Caco-2 (cell line): ENCODE results near the gene CCDC142. TPM values are rescaled to one million over a fixed set of nuclear protein-coding genes. Genes with fewer than 3 reads are reported as not detected.

ENCODE experiments used
- BruUV-seq: library from RNA; stranded (reverse); fragments of 400-500 nt; replicated peaks from 2 replicates; lab custom pipeline; 2021; lab: Mats Ljungman, UMichigan
- CTCF ChIA-PET: fragments of 300-600 bp; sonication (Branson Sonifier 250); formaldehyde crosslinking; loops from one replicate; lab custom pipeline; 2022; ENCODE audit warnings: antibody characterized with exemption; lab: Charles Lee
- POLR2A ChIA-PET: fragments of 300-600 bp; sonication (Branson Sonifier 250); formaldehyde crosslinking; loops from one replicate; lab custom pipeline; 2022; ENCODE audit warnings: antibody characterized with exemption; lab: Charles Lee
- DNase-seq, 2 experiments: peaks; one replicate each; pipeline versions ENCODE4 v3.0.0 to v3.0.0-alpha.2; 2020 to 2022
- H3K27me3 ChIP-seq: replicated peaks from 2 replicates; pipeline ENCODE4 v1.6.0; 2011; ENCODE audit warnings: low read length; ENCODE audit not compliant: control insufficient read depth, insufficient read depth
- H3K36me3 ChIP-seq: 2 replicates; pipeline ENCODE4 v1.5.1; 2011; ENCODE audit warnings: low read length; ENCODE audit not compliant: control insufficient read depth, insufficient read depth
- H3K4me1 ChIP-seq: fragments of 250-450 bp; sonication (Bioruptor Pico); 2 replicates; pipeline ENCODE4 v1.5.1; 2020; ENCODE audit warnings: mild to moderate bottlenecking
- H3K4me3 ChIP-seq: 2 replicates; pipeline ENCODE4 v1.5.1; 2011; ENCODE audit warnings: low read depth, mild to moderate bottlenecking, control low read depth, low read length
- H3K9me3 ChIP-seq: fragments of 250-450 bp; sonication (Bioruptor Pico); 2 replicates; pipeline ENCODE4 v1.5.1; 2020; ENCODE audit warnings: mild to moderate bottlenecking, moderate library complexity
- H3K27ac Mint-ChIP-seq: one replicate; pipeline ENCODE4 v1.8.0; 2022; ENCODE audit warnings: mixed read lengths; ENCODE audit not compliant: unreplicated experiment
- H3K27me3 Mint-ChIP-seq: one replicate; pipeline ENCODE4 v1.8.0; 2022; ENCODE audit warnings: mixed read lengths; ENCODE audit not compliant: insufficient read depth, unreplicated experiment
- H3K36me3 Mint-ChIP-seq: one replicate; pipeline ENCODE4 v1.8.0; 2022; ENCODE audit warnings: mild to moderate bottlenecking, mixed read lengths; ENCODE audit not compliant: insufficient read depth, unreplicated experiment
- H3K4me1 Mint-ChIP-seq: one replicate; pipeline ENCODE4 v1.8.0; 2022; ENCODE audit warnings: low read depth, mixed read lengths; ENCODE audit not compliant: unreplicated experiment
- H3K4me3 Mint-ChIP-seq: one replicate; pipeline ENCODE4 v1.8.0; 2022; ENCODE audit warnings: mild to moderate bottlenecking, moderate library complexity, mixed read lengths; ENCODE audit not compliant: unreplicated experiment
- H3K9me3 Mint-ChIP-seq: one replicate; pipeline ENCODE4 v1.8.0; 2022; ENCODE audit warnings: mixed read lengths; ENCODE audit not compliant: unreplicated experiment
- CTCF ChIP-seq, 2 experiments: fragments of 200-600 bp in 1 of 2; IDR thresholded peaks; 1 replicate in 1 of 2; 2 replicates in 1 of 2; pipeline versions ENCODE4 v1.5.1 to v1.8.0; 2011 to 2022; ENCODE audit warnings: antibody characterized with exemption in 1 of 2, control low read depth in 1 of 2, inconsistent platforms in 1 of 2, low read depth in 1 of 2, low read length in 1 of 2, mild to moderate bottlenecking in 1 of 2, moderate library complexity in 1 of 2; ENCODE audit not compliant: insufficient read depth in 1 of 2, severe bottlenecking in 1 of 2, unreplicated experiment in 1 of 2
- intact Hi-C: fragments of 100-400 bp; cut with micrococcal nuclease; formaldehyde crosslinking; loops from one replicate; pipeline ENCODE4 v1.10.0; 2022; ENCODE audit not compliant: unreplicated experiment
- total RNA-seq: library from RNA; stranded (reverse); gene quantifications from 2 replicates; pipeline ENCODE4 v1.2.3, GENCODE V29; 2022

CCDC142 gene
- total RNA-seq, 1 experiment from 2014 or later, result 39.0 TPM

- POLR2A ChIA-PET, result interaction anchor here (1.0 kb wide), 1 partner anchor 10 kb away, joined by 3 read pairs; no protein-coding TSS in a partner anchor
- H3K9me3 ChIP-seq, result no peaks in the 10 kb centered on the region
- Mint-ChIP-seq H3K27ac (peak overlapping the region; percentile 27), H3K36me3 (peaks cover 12% of the 10 kb centered on the region), H3K4me1 (peaks cover 51% of the 10 kb centered on the region), H3K9me3 (no peaks in the 10 kb centered on the region), H3K27me3 (no peaks in the 10 kb centered on the region), H3K4me3 (peak overlapping the region; percentile 28)
- peaks cover 37% of the 10 kb centered on the region for H3K4me1 ChIP-seq
- H3K4me3 ChIP-seq, result no peak overlapping the region
- no peak for TF ChIP-seq CTCF (IDR thresholded peaks at IDR 0.05; ENCODE audit: insufficient read depth in 1 of 2, low read depth in 1 of 2, low read length in 1 of 2, severe bottlenecking in 1 of 2, unreplicated experiment in 1 of 2)
- CTCF ChIA-PET, result no interaction called here
- intact Hi-C loops, result loop anchor here (5.0 kb wide), 1 partner anchor 198 kb away; no protein-coding TSS in a partner anchor
- DNase-seq, result peak in 1 of 2 experiments; percentile 29
- no TSS peak for BruUV-seq
- H3K36me3 ChIP-seq, result no peaks in the 10 kb centered on the region
- H3K27me3 ChIP-seq, result no peaks in the 10 kb centered on the region
Measured at GRCh38 chr2:74450570-74451190, 32.1 kb downstream of the CCDC142 start.

GRCh38 chr2:74448771-74449170 is 34.0 kb downstream of the CCDC142 start:
- H3K4me1 Mint-ChIP-seq, result peaks cover 38% of the 10 kb centered on the region
- ChIA-PET CTCF (no interaction called here), POLR2A (no interaction called here)
- no peaks in the 10 kb centered on the region for H3K9me3 ChIP-seq
- no peaks in the 10 kb centered on the region for H3K36me3 ChIP-seq
- H3K27me3 Mint-ChIP-seq, result no peaks in the 10 kb centered on the region
- peaks cover 7% of the 10 kb centered on the region for H3K36me3 Mint-ChIP-seq
- intact Hi-C loops, result no loop called here
- peaks cover 41% of the 10 kb centered on the region for H3K4me1 ChIP-seq
- no peak overlapping the region for H3K4me3 Mint-ChIP-seq
- H3K9me3 Mint-ChIP-seq, result no peaks in the 10 kb centered on the region
- H3K4me3 ChIP-seq, result no peak overlapping the region
- BruUV-seq, result no TSS peak
- no peaks in the 10 kb centered on the region for H3K27me3 ChIP-seq
- H3K27ac Mint-ChIP-seq, result no peak overlapping the region
- DNase-seq, result no peak
- no peak for TF ChIP-seq CTCF (IDR thresholded peaks at IDR 0.05; ENCODE audit: insufficient read depth in 1 of 2, low read depth in 1 of 2, low read length in 1 of 2, severe bottlenecking in 1 of 2, unreplicated experiment in 1 of 2)

- intact Hi-C loops, result no loop called here
- H3K4me3 ChIP-seq, result no peak overlapping the region
- H3K4me1 ChIP-seq, result peaks cover 43% of the 10 kb centered on the region
- no peaks in the 10 kb centered on the region for H3K36me3 ChIP-seq
- Mint-ChIP-seq H3K4me3 (no peak overlapping the region), H3K27ac (no peak overlapping the region), H3K27me3 (no peaks in the 10 kb centered on the region), H3K36me3 (peaks cover 9% of the 10 kb centered on the region), H3K4me1 (peaks cover 31% of the 10 kb centered on the region), H3K9me3 (no peaks in the 10 kb centered on the region)
- ChIA-PET POLR2A (no interaction called here), CTCF (no interaction called here)
- no peak for DNase-seq
- H3K9me3 ChIP-seq, result no peaks in the 10 kb centered on the region
- BruUV-seq, result no TSS peak
- TF ChIP-seq CTCF (IDR thresholded peaks at IDR 0.05; ENCODE audit: insufficient read depth in 1 of 2, low read depth in 1 of 2, low read length in 1 of 2, severe bottlenecking in 1 of 2, unreplicated experiment in 1 of 2), result no peak
- no peaks in the 10 kb centered on the region for H3K27me3 ChIP-seq
Measured at GRCh38 chr2:74447230-74447999, 35.4 kb downstream of the CCDC142 start.
